CD14-positive monocyte (primary cell): Measurements from ENCODE around the gene RDH8. TPM values are rescaled to one million over a fixed set of nuclear protein-coding genes. Genes with fewer than 3 reads are reported as not detected.

ENCODE experiments used
- DNase-seq, 3 donors: peaks; one replicate each; pipeline ENCODE4 v3.0.0-alpha.2; 2011 to 2022
- H2AFZ ChIP-seq: 2 replicates; pipeline ENCODE4 v1.6.0; 2012; ENCODE audit warnings: mild to moderate bottlenecking, low read depth, low read length, inconsistent platforms; ENCODE audit not compliant: insufficient read depth, poor library complexity, severe bottlenecking
- H3K27ac ChIP-seq, 2 donors: 1 replicate in 1 of 2; 2 replicates in 1 of 2; pipeline ENCODE4 v1.5.1; 2012 to 2013; ENCODE audit warnings: low read length in 2 of 2, control low read depth in 1 of 2, inconsistent platforms in 1 of 2, low read depth in 1 of 2, mild to moderate bottlenecking in 1 of 2
- H3K27me3 ChIP-seq, 2 donors: one replicate each; pipeline versions ENCODE4 v1.6.0 to v1.6.1; 2011 to 2013; ENCODE audit warnings: low read length in 2 of 2; ENCODE audit not compliant: control insufficient read depth in 2 of 2, insufficient read depth in 2 of 2
- H3K36me3 ChIP-seq, 2 donors: replicated peaks in 1 of 2; 1 replicate in 1 of 2; 2 replicates in 1 of 2; pipeline versions ENCODE4 v1.5.1 to v1.6.1; 2012 to 2013; ENCODE audit warnings: low read length in 2 of 2, control low read depth in 1 of 2, inconsistent platforms in 1 of 2, mild to moderate bottlenecking in 1 of 2; ENCODE audit not compliant: insufficient read depth in 2 of 2, control insufficient read depth in 1 of 2
- H3K4me1 ChIP-seq, 2 donors: 1 replicate in 1 of 2; 2 replicates in 1 of 2; pipeline versions ENCODE4 v1.5.1 to v1.6.1; 2012 to 2013; ENCODE audit warnings: low read length in 2 of 2, control low read depth in 1 of 2, inconsistent platforms in 1 of 2, mild to moderate bottlenecking in 1 of 2, moderate library complexity in 1 of 2; ENCODE audit not compliant: insufficient read depth in 2 of 2, control insufficient read depth in 1 of 2
- H3K4me2 ChIP-seq: replicated peaks from 2 replicates; pipeline ENCODE3; 2012; ENCODE audit warnings: low read length, moderate library complexity, mild to moderate bottlenecking; ENCODE audit not compliant: poor library complexity, severe bottlenecking; ENCODE audit errors: extremely low read depth
- H3K4me3 ChIP-seq, 3 experiments: fragments of 200-600 bp in 1 of 3; sonication (generic) in 1 of 3; replicated peaks in 1 of 3; 1 replicate in 2 of 3; 2 replicates in 1 of 3; pipeline ENCODE4 v1.5.1; 2011 to 2013; ENCODE audit warnings: low read length in 3 of 3, mild to moderate bottlenecking in 3 of 3, control low read depth in 2 of 3, low read depth in 2 of 3, inconsistent platforms in 1 of 3, moderate library complexity in 1 of 3
- H3K79me2 ChIP-seq: 2 replicates; pipeline ENCODE4 v1.6.0; 2012; ENCODE audit warnings: mild to moderate bottlenecking, control low read depth, inconsistent platforms, low read length, moderate library complexity; ENCODE audit not compliant: insufficient read depth
- H3K9ac ChIP-seq: 2 replicates; pipeline ENCODE4 v1.6.0; 2017; ENCODE audit warnings: low read length, mild to moderate bottlenecking; ENCODE audit not compliant: insufficient read depth, poor library complexity, severe bottlenecking
- H3K9me3 ChIP-seq, 2 donors: replicated peaks in 1 of 2; 1 replicate in 1 of 2; 2 replicates in 1 of 2; pipeline versions ENCODE4 v1.5.1 to v1.6.1; 2012 to 2013; ENCODE audit warnings: low read length in 2 of 2, control low read depth in 1 of 2; ENCODE audit not compliant: control insufficient read depth in 1 of 2, insufficient read depth in 1 of 2
- H4K20me1 ChIP-seq: 2 replicates; pipeline ENCODE4 v1.6.0; 2012; ENCODE audit warnings: mild to moderate bottlenecking, low read length, control low read depth, moderate library complexity; ENCODE audit not compliant: insufficient read depth
- H3K27ac Mint-ChIP-seq, 7 donors: one replicate each; pipeline ENCODE4 v1.8.0; 2020; ENCODE audit warnings: mild to moderate bottlenecking in 7 of 7, mixed read lengths in 7 of 7, moderate library complexity in 6 of 7, inconsistent platforms in 2 of 7
- H3K27me3 Mint-ChIP-seq, 3 donors: one replicate each; pipeline ENCODE4 v1.8.0; 2021 to 2022; ENCODE audit warnings: low read depth in 3 of 3, mild to moderate bottlenecking in 3 of 3, mixed read lengths in 3 of 3, moderate library complexity in 3 of 3, inconsistent platforms in 1 of 3
- H3K36me3 Mint-ChIP-seq, 2 donors: one replicate each; pipeline ENCODE4 v1.8.0; 2020; ENCODE audit warnings: mixed read lengths in 2 of 2, inconsistent platforms in 1 of 2, mild to moderate bottlenecking in 1 of 2
- H3K4me1 Mint-ChIP-seq: one replicate; pipeline ENCODE4 v1.8.0; 2020; ENCODE audit warnings: mild to moderate bottlenecking, mixed read lengths
- H3K4me3 Mint-ChIP-seq, 2 donors: one replicate each; pipeline ENCODE4 v1.8.0; 2020; ENCODE audit warnings: mild to moderate bottlenecking in 2 of 2, mixed read lengths in 2 of 2, moderate library complexity in 1 of 2
- H3K9me3 Mint-ChIP-seq, 7 donors: one replicate each; pipeline ENCODE4 v1.8.0; 2020 to 2022; ENCODE audit warnings: mixed read lengths in 7 of 7, mild to moderate bottlenecking in 6 of 7, moderate library complexity in 6 of 7, inconsistent platforms in 2 of 7
- WGBS: methylation state at CpG from one replicate; pipeline ENCODE4 v1.1.5; 2013; ENCODE audit warnings: missing lambda C conversion rate; ENCODE audit not compliant: insufficient coverage; 5-methylcytosine and 5-hydroxymethylcytosine counted together
- intact Hi-C, 2 donors: fragments of 100-400 bp; cut with micrococcal nuclease; formaldehyde crosslinking; loops; one replicate each; pipeline versions ENCODE4 v1.15.0 to v1.15.1; 2023
- polyA plus RNA-seq, 3 donors: library from polyadenylated mRNA; depleted of rRNA in 1 of 3; unstranded in 2 of 3; stranded (reverse) in 1 of 3; fragments of 300-500 nt in 2 of 3; fragments of >200 nt in 1 of 3; fragmentation: Illumina TruSeq in 2 of 3; gene quantifications; 1 replicate in 2 of 3; 2 replicates in 1 of 3; pipeline ENCODE4 v1.2.3, GENCODE V29; 2012 to 2021
- TF ChIP-seq, protein P1 (sequence below): fragments of 200-600 bp; IDR thresholded peaks from one replicate; pipeline ENCODE4 v1.8.0; 2022; ENCODE audit warnings: antibody characterized with exemption, mild to moderate bottlenecking

RDH8 gene
- polyA plus RNA-seq, 3 donors: not detected

DNA sequence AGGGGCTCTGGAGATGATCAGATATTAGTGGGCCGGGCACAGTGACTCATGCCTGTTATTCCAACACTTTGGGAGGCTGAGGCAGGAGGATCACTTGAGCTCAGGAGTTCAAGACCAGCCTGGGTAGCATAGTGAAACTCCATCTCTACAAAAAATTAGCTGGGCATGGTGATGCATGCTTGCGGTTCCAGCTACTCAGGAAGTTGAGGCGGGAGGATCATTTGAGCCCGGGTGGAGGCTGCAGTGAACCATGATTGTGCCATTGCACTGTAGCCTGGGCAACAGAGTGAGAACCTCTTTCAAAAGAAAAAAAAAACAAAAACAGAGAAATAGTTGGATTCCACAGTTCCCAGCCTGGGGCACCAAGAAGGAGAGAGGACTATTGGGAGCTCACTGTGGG is 54.9 kb downstream of the RDH8 start:
- H3K27me3 Mint-ChIP-seq: peaks cover 8 to 22% (median 11%) of the 10 kb centered on the region in 3 donors
- H3K9me3 Mint-ChIP-seq: peaks cover 3 to 17% (median 5%) of the 10 kb centered on the region in 7 donors
- Histone ChIP-seq H3K4me1 (no peaks in the 10 kb centered on the region), H3K27ac (no peak overlapping the region), H3K36me3 (no peaks in the 10 kb centered on the region), H3K4me2 (no peak overlapping the region), H3K27me3 (no peaks in the 10 kb centered on the region), H3K4me3 (no peak overlapping the region), H3K9me3 (peaks cover 1 to 5% of the 10 kb centered on the region in 2 donors), H3K9ac (no peak overlapping the region), H2AFZ (no peak overlapping the region), H4K20me1 (no peaks in the 10 kb centered on the region), H3K79me2 (no peaks in the 10 kb centered on the region)
- 61% methylated on average over 4 of the region's 4 CpGs for WGBS
- no peak overlapping the region for H3K4me3 Mint-ChIP-seq
- TF ChIP-seq, protein P1, sequence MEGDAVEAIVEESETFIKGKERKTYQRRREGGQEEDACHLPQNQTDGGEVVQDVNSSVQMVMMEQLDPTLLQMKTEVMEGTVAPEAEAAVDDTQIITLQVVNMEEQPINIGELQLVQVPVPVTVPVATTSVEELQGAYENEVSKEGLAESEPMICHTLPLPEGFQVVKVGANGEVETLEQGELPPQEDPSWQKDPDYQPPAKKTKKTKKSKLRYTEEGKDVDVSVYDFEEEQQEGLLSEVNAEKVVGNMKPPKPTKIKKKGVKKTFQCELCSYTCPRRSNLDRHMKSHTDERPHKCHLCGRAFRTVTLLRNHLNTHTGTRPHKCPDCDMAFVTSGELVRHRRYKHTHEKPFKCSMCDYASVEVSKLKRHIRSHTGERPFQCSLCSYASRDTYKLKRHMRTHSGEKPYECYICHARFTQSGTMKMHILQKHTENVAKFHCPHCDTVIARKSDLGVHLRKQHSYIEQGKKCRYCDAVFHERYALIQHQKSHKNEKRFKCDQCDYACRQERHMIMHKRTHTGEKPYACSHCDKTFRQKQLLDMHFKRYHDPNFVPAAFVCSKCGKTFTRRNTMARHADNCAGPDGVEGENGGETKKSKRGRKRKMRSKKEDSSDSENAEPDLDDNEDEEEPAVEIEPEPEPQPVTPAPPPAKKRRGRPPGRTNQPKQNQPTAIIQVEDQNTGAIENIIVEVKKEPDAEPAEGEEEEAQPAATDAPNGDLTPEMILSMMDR: no peak
- no peak for DNase-seq
- intact Hi-C loops: no loop called here
- no peak overlapping the region for H3K27ac Mint-ChIP-seq
- no peaks in the 10 kb centered on the region for H3K36me3 Mint-ChIP-seq
- no peaks in the 10 kb centered on the region for H3K4me1 Mint-ChIP-seq

DNA sequence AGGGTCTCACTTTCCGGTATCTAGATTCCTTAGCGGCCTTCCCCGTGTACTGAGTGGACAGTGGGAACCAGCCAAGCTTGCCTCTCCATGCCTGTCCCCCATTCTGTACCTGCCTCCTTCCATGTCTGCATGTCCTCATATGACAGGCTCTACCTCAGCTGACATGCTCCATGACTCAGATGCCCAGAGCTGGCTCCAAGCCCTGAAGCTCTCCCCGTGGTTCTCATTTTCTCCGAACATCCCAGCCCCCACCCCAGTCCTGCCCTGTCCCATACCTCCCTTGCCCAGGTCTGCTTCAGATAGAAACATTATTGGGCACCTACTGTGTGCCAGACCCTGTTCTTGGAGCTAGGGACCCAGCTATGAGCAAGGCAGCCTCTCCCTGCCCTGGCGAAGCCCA is 55.8 kb downstream of the RDH8 start:
- Mint-ChIP-seq H3K9me3 (peaks cover 7 to 26% (median 13%) of the 10 kb centered on the region in 7 donors), H3K4me3 (no peak overlapping the region), H3K27me3 (peaks cover 6 to 16% (median 11%) of the 10 kb centered on the region in 3 donors), H3K27ac (no peak overlapping the region), H3K36me3 (no peaks in the 10 kb centered on the region), H3K4me1 (no peaks in the 10 kb centered on the region)
- peaks cover 10 to 13% of the 10 kb centered on the region in 2 donors for H3K9me3 ChIP-seq
- no peak overlapping the region for H3K27ac ChIP-seq
- no peak overlapping the region for H2AFZ ChIP-seq
- no peak for DNase-seq
- H3K4me2 ChIP-seq: no peak overlapping the region
- H3K4me3 ChIP-seq: no peak overlapping the region
- H3K9ac ChIP-seq: no peak overlapping the region
- intact Hi-C loops: no loop called here
- H4K20me1 ChIP-seq: no peaks in the 10 kb centered on the region
- H3K79me2 ChIP-seq: no peaks in the 10 kb centered on the region
- TF ChIP-seq, protein P1: no peak
- no peaks in the 10 kb centered on the region for H3K27me3 ChIP-seq
- WGBS: 94% methylated on average over 5 of the region's 6 CpGs
- no peaks in the 10 kb centered on the region for H3K4me1 ChIP-seq
- H3K36me3 ChIP-seq: no peaks in the 10 kb centered on the region
